NCI-H187 treated with DMSO at 0.1 percent for 48 hours (cell line): ENCODE data around the gene MST1.

Experiments used
- DNase-seq: peaks from one replicate; lab custom pipeline; 2025; lab: John Stamatoyannopoulos, UW

The MST1 gene

GRCh38 chr3:49655731-49656285 lies 33.5 kb downstream of the MST1 start:
- no peak for DNase-seq

- no peak for DNase-seq
Measured at GRCh38 chr3:49654955-49655556, 34.2 kb downstream of the MST1 start.

GRCh38 chr3:49654176-49654825 lies 35.0 kb downstream of the MST1 start:
- no peak for DNase-seq

- DNase-seq, result no peak
Measured at GRCh38 chr3:49653621-49654020, 35.7 kb downstream of the MST1 start.

GRCh38 chr3:49652903-49653415 lies 36.3 kb downstream of the MST1 start:
- no peak for DNase-seq

- no peak for DNase-seq
Measured at GRCh38 chr3:49652218-49652902, 36.9 kb downstream of the MST1 start.

GRCh38 chr3:49650637-49651036 lies 38.6 kb downstream of the MST1 start:
- no peak for DNase-seq

- no peak for DNase-seq
Measured at GRCh38 chr3:49650177-49650576, 39.1 kb downstream of the MST1 start.

- DNase-seq, result no peak
Measured at GRCh38 chr3:49649576-49649975, 39.7 kb downstream of the MST1 start.

GRCh38 chr3:49648354-49649019 lies 40.8 kb downstream of the MST1 start:
- DNase-seq, result no peak

- no peak for DNase-seq
Measured at GRCh38 chr3:49647741-49648140, 41.5 kb downstream of the MST1 start.

GRCh38 chr3:49646236-49646635 lies 43.0 kb downstream of the MST1 start:
- no peak for DNase-seq

GRCh38 chr3:49644684-49645083 lies 44.6 kb downstream of the MST1 start:
- DNase-seq, result no peak

- no peak for DNase-seq
Measured at GRCh38 chr3:49642708-49643145, 46.5 kb downstream of the MST1 start.

GRCh38 chr3:49641921-49642707 lies 47.2 kb downstream of the MST1 start:
- no peak for DNase-seq

- no peak for DNase-seq
Measured at GRCh38 chr3:49641292-49641691, 48.0 kb downstream of the MST1 start.

GRCh38 chr3:49639551-49639950 lies 49.7 kb downstream of the MST1 start:
- DNase-seq, result no peak

GRCh38 chr3:49638445-49638844 lies 50.8 kb downstream of the MST1 start:
- DNase-seq, result no peak

GRCh38 chr3:49636883-49637609 lies 52.2 kb downstream of the MST1 start:
- DNase-seq, result no peak

GRCh38 chr3:49634736-49635135 lies 54.5 kb downstream of the MST1 start:
- DNase-seq, result no peak
